AG04450 (cell line): ENCODE results near the gene KRTAP10-4. TPM values are rescaled to one million over a fixed set of nuclear protein-coding genes. Genes with fewer than 3 reads are reported as not detected.

Source experiments
- CTCF ChIA-PET: fragments of 300-600, 350-600 bp; formaldehyde crosslinking; extraction: SDS; loops from one replicate; lab custom pipeline; 2022; ENCODE audit warnings: antibody characterized with exemption, inconsistent platforms; lab: Charles Lee
- POLR2A ChIA-PET: fragments of 350-600 bp; formaldehyde crosslinking; extraction: SDS; loops from one replicate; lab custom pipeline; 2021; ENCODE audit warnings: antibody characterized with exemption, inconsistent platforms; lab: Yijun Ruan, JAX
- DNase-seq: peaks from one replicate; pipeline ENCODE4 v3.0.0-alpha.2; 2011; ENCODE audit warnings: low read depth, low spot score
- H3K27ac ChIP-seq: one replicate; pipeline ENCODE4 v1.5.1; 2012; ENCODE audit warnings: low read depth, low read length, control low read depth
- H3K27me3 ChIP-seq: one replicate; pipeline ENCODE4 v1.6.0; 2012; ENCODE audit warnings: low read length; ENCODE audit not compliant: control insufficient read depth, insufficient read depth
- H3K4me3 ChIP-seq: 2 replicates; pipeline ENCODE4 v1.5.1; 2011; ENCODE audit warnings: mild to moderate bottlenecking, low read depth, low read length, control low read depth
- H3K9me3 ChIP-seq: 2 replicates; pipeline ENCODE4 v1.5.1; 2012; ENCODE audit warnings: low read length; ENCODE audit not compliant: control insufficient read depth, insufficient read depth
- polyA plus RNA-seq: library from polyadenylated mRNA; depleted of rRNA; stranded (reverse); fragments of >200 nt; gene quantifications from 2 replicates; pipeline ENCODE4 v1.2.3, GENCODE V29; 2011
- TF ChIP-seq, protein P1 (sequence below): IDR thresholded peaks from 2 replicates; pipeline ENCODE4 v1.5.1; 2011; ENCODE audit warnings: low read depth, low read length, control low read depth, inconsistent platforms

KRTAP10-4 gene
- polyA plus RNA-seq, 1 experiment: not detected

DNA sequence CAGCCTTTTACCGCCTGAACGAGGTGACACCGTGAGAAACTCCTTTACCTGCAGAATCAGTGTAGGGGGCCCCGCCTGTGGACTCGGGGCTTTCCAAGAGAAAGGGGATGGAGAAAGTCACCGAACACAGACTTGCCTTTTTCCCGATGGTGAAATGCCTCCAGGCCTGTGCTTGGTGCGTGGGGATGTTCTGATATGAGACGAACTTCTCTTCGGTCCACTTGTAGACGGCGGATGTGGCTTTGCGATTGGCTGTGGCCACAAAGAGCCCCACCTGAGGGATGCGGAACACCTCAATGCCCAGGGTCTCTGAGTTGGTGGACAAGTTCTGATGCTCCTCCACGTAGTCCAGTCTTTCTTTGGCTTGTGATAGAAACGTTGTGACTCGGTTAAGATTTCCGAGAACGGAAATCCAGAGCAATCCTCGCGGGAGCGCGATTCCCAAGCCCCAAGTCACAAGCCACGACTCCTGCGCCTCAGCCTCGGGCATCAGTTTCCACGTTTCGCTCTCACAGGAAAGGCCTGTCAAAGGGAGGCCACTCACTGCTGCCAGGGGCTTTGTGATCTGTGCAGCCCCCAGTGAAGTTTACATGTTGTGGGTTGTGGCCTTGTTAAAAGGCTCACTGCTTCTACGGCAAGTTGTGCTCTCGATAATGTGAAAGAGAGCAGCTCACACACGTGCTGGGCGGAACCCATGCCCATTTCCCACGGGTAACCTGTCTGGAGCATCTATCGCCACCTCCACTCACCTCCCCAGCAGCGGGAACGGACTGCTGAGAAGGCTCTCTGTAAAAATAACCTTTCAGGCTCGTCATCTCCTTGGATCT lies 46.2 kb upstream of the KRTAP10-4 start:
- no peak overlapping the region for H3K4me3 ChIP-seq
- H3K9me3 ChIP-seq: peaks cover 66% of the 10 kb centered on the region
- no peak for DNase-seq
- TF ChIP-seq, protein P1, sequence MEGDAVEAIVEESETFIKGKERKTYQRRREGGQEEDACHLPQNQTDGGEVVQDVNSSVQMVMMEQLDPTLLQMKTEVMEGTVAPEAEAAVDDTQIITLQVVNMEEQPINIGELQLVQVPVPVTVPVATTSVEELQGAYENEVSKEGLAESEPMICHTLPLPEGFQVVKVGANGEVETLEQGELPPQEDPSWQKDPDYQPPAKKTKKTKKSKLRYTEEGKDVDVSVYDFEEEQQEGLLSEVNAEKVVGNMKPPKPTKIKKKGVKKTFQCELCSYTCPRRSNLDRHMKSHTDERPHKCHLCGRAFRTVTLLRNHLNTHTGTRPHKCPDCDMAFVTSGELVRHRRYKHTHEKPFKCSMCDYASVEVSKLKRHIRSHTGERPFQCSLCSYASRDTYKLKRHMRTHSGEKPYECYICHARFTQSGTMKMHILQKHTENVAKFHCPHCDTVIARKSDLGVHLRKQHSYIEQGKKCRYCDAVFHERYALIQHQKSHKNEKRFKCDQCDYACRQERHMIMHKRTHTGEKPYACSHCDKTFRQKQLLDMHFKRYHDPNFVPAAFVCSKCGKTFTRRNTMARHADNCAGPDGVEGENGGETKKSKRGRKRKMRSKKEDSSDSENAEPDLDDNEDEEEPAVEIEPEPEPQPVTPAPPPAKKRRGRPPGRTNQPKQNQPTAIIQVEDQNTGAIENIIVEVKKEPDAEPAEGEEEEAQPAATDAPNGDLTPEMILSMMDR: no peak
- no peak overlapping the region for H3K27ac ChIP-seq
- ChIA-PET POLR2A (no interaction called here), CTCF (no interaction called here)
- no peaks in the 10 kb centered on the region for H3K27me3 ChIP-seq

GRCh38 chr21:44527983-44528633 lies 45.4 kb upstream of the KRTAP10-4 start:
- TF ChIP-seq, protein P1: no peak
- Histone ChIP-seq H3K27me3 (no peaks in the 10 kb centered on the region), H3K4me3 (no peak overlapping the region), H3K27ac (no peak overlapping the region), H3K9me3 (peaks cover 68% of the 10 kb centered on the region)
- CTCF ChIA-PET: no interaction called here
- POLR2A ChIA-PET: no interaction called here
- DNase-seq: no peak

GRCh38 chr21:44528634-44528995 lies 44.9 kb upstream of the KRTAP10-4 start:
- Histone ChIP-seq H3K9me3 (peaks cover 73% of the 10 kb centered on the region), H3K27ac (no peak overlapping the region), H3K27me3 (no peaks in the 10 kb centered on the region), H3K4me3 (no peak overlapping the region)
- POLR2A ChIA-PET: no interaction called here
- DNase-seq: no peak
- CTCF ChIA-PET: no interaction called here
- TF ChIP-seq, protein P1: no peak

- TF ChIP-seq, protein P1: no peak
- DNase-seq: no peak
- H3K9me3 ChIP-seq: peaks cover 77% of the 10 kb centered on the region
- CTCF ChIA-PET: no interaction called here
- H3K27ac ChIP-seq: no peak overlapping the region
- no peaks in the 10 kb centered on the region for H3K27me3 ChIP-seq
- POLR2A ChIA-PET: no interaction called here
- no peak overlapping the region for H3K4me3 ChIP-seq
Measured at GRCh38 chr21:44529011-44529421, 44.5 kb upstream of the KRTAP10-4 start.
